ELF-1 (cell line): ENCODE results near the gene C2orf68.
"Not testable (repeated sequence)": the region's sequence is repeated elsewhere in the genome, so short reads cannot be mapped to it uniquely, and the experiment has no call there.

Experiments used
- DNase-seq: peaks from one replicate; pipeline ENCODE4 v3.0.0-alpha.2; 2016; ENCODE audit warnings: low read depth, low spot score

The C2orf68 gene

DNA sequence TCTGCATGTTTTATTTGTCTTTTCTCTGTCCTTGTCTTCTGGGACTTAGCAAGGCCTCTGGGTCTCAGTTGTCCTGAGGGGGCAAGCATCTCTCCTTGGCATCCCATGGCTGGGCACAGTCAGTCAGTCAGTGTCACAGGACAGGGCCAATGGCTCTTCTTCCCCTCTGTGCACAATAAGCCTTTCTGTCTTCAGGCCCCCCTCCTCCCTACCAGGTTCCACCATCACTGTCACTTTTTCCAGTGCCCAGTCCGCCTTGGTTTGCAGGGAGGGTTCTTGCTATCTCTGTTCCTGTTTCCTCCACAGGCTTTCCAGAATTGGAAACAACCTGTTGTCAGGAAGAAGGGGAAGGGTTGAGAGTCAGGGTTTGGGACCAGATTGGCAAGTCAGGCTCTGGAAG lies 29.4 kb downstream of the C2orf68 start:
- DNase-seq = no peak

- no peak for DNase-seq
These were observed 31.7 kb downstream of the C2orf68 start for GRCh38 chr2:85580206-85580605.

DNA sequence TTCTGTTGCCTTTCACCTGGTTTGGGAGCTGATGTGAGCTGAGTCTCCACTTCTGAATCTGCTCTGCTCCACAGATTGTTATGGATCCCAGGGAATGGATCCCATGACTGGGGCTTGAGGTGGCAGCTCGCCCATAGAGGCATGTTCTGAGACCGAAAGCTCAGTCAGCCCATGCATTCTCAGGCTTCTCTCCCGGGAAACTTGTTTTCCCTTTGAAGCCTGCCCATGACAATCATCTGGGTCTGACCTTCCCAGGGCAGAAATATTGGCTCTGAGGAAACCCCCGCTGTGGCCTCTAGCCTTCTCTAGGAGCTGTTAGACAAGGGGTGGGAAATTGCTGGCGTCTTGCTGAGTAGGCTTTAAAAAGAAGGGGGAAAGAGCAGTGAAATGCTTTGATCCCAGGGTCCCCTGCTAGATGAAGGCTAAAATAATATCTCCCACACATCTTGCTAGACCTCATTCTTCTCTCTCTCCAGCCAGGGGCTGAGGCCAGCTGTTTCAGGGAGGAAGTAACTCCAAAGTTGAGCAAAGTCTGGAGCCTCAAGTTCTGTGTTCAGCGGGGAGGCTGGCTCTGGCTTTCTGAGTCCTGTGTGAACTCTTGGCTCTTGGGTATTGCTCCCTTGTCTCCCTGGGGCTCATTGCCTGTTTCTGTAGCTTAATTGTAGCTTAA lies 32.5 kb downstream of the C2orf68 start:
- DNase-seq = peak; percentile 83

GRCh38 chr2:85578243-85579180 lies 33.4 kb downstream of the C2orf68 start:
- peak; percentile 65 for DNase-seq

- peak; percentile 90 for DNase-seq
These were observed 34.3 kb downstream of the C2orf68 start, which contains the start of gene VAMP8 for GRCh38 chr2:85577386-85578242. TSS of gene VAMP8 (plus strand) at chr2:85577586. CDS start at chr2:85577647, 61 bp downstream.

DNA sequence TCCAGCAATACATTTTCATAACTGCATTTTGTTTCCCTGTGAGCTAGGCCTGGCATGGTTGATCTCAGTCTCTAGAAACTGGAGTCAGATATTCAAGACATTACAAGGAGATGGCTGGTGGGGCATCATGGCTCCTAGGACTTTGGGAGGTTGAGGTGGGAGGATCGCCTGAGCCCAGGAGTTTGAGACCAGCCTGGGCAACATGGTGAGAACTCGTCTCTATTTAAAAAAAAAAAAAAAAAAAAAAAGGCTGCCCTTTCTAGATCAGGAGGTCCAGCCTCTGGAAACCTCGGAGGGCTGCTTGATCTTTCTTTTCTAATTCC lies 34.8 kb downstream of the C2orf68 start:
- no peak for DNase-seq

- DNase-seq = no peak
These were observed 36.1 kb downstream of the C2orf68 start for GRCh38 chr2:85575739-85576138.

GRCh38 chr2:85566265-85566664 lies 45.6 kb downstream of the C2orf68 start:
- no peak for DNase-seq

- no peak for DNase-seq
These were observed 47.7 kb downstream of the C2orf68 start for GRCh38 chr2:85564144-85564563.

- peak; percentile 97 for DNase-seq
These were observed 50.3 kb downstream of the C2orf68 start, which contains the start of gene GGCX for GRCh38 chr2:85561280-85562212. TSS of gene GGCX (minus strand) at chr2:85561493. CDS start at chr2:85561428, 65 bp downstream.

DNA sequence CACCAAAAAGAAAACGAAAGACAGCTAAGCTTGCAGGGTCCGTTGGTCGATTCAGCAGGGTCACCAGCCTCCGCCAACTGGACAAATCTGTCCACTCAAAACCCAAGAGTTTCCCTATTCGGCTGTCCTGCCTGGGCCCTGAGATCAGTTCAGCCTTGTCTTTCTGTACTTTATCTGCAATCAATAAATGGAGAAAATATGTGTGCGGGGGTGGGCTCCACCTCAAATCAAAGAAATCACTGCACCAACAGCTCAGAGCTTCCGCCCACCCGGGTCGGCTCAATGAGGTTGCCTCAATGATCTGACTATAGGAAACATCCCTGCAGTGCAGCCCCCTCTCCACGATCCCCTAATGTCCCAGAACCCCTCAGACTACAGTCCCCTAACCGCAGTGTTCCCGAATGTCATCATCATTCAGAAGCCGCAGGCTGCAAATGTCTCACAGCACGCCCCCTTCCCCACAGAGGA lies 51.0 kb downstream of the C2orf68 start:
- no peak for DNase-seq

DNA sequence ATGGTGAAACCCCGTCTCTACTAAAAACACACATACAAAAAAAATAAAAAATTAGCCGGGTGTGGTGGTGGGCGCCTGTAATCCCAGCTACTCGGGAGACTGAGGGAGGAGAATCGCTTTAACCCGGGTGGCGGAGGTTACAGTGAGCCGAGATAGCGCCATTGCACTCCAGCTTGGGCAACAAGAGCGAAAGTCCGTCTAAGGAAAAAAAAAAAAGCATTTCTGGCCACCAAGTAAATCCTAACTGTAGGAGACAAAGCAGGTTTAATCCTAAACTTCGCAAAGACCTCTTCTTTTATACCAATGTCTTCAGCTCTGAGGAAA lies 51.5 kb downstream of the C2orf68 start:
- DNase-seq = not testable (repeated sequence)

DNA sequence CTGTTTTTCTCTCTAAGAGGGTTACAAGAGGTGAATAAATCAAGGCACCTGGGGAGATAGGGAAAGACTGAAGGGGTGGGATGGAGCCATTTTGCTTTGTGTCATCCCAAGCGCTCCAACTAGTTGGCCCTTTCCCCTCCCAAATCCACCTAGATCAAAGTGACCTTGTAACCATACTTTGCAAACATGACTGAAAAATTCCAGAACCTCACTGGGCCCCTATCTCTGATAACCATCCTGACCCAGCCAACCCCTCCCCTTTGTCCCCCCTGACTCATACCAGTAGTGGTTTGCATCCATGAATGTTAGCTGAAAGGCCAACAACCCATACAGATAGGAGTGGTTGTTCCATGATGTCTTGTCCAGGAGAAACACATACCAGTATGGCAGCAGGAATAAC lies 53.7 kb downstream of the C2orf68 start:
- no peak for DNase-seq

DNA sequence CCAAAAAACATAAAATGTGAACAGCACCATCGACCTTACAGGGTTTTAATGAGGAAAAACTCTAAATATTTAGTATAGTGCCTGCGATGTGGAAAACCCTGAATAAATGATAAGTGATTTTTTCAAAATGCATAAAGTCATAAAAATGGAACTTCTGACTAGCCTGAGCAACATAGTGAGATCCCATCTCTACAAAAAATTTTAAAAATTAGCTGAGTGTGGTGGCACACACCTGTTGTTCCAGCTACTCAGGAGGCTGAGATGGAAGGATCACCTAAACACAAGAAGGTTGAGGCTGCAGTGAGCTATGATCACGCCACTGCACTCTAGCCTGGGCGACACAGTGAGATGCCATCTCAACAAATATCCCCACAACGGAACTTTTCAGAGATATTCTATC lies 54.7 kb downstream of the C2orf68 start:
- no peak for DNase-seq
